ENCODE measurements around the gene NUB1.

Gene NUB1

DNA sequence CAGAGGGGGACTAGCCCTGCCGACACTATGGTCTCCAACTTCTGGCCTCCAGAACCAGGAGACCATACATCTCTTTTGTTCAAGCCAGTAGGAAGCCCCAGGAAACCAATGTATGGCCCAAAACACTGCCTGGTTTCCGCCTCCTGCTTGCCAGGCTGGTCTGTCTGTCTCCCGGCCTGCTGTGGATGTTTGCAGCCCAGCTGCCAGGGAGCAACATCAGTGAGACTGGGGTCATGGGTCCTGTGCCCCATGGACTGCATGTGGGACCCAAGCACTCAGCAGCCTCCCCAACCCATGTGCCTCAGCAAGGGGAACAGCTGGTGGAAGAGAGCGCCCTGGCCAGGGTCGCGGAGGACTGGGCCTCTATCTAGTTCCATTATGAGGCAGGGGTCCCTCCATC, 33.4 kb upstream of the NUB1 start:
- Mint-ChIP-seq H3K27me3 (ENCODE audit: low read depth) (peaks cover 14% of the 10 kb centered on the region), H3K9me3 (peaks cover 4% of the 10 kb centered on the region), H3K36me3 (ENCODE audit: low read depth) (no peaks in the 10 kb centered on the region), H3K4me1 (ENCODE audit: low read depth) (peaks cover 14% of the 10 kb centered on the region), H3K4me3 (no peak overlapping the region), H3K27ac (no peak overlapping the region)
- no peak for DNase-seq (ENCODE audit: low spot score)

DNA sequence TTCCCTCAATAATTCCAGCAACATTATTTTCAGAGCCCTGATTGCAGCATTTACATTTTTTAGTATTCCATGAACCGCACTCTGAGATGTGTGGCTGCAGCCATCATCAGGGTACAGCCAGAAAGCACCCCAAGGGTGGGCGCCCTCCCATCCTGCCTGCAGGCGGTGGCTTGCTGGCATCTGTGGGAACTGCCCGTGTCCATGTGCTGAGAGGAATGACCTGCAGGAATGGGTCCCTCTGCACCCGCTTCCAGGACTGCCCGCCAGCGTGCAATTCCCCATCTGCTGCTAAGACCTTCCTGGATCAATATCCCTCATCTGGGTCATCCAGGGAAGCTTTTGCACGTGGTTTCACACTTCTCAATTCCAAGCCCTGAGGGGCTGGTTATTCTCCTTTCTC, 32.8 kb upstream of the NUB1 start:
- DNase-seq (ENCODE audit: low spot score) = no peak
- Mint-ChIP-seq H3K27ac (no peak overlapping the region), H3K4me3 (no peak overlapping the region), H3K9me3 (peaks cover 4% of the 10 kb centered on the region), H3K4me1 (ENCODE audit: low read depth) (peaks cover 12% of the 10 kb centered on the region), H3K36me3 (ENCODE audit: low read depth) (no peaks in the 10 kb centered on the region), H3K27me3 (ENCODE audit: low read depth) (peaks cover 14% of the 10 kb centered on the region)

DNA sequence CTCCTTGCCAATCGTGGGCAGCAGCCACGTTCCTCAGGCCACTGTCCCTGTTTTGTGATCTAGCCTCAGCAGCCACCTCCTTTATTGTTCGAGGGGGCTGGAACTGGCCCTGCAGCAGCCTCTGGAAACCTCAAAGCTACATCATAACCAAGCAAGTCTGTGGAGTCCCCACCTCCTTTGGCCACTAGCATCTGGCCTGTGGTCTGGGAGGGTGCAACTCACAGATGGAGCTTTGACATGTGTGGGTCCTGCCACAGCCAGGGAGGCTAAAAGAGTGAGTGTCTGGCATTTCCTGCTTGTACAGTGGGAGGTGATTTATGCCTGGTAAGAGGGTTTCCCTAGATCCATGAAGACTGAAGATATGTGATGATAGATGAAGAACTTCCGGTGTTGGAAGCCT, 32.3 kb upstream of the NUB1 start:
- Mint-ChIP-seq H3K4me1 (ENCODE audit: low read depth) (peaks cover 12% of the 10 kb centered on the region), H3K27me3 (ENCODE audit: low read depth) (peaks cover 14% of the 10 kb centered on the region), H3K36me3 (ENCODE audit: low read depth) (no peaks in the 10 kb centered on the region), H3K9me3 (peaks cover 4% of the 10 kb centered on the region), H3K4me3 (no peak overlapping the region), H3K27ac (no peak overlapping the region)
- no peak for DNase-seq (ENCODE audit: low spot score)

DNA sequence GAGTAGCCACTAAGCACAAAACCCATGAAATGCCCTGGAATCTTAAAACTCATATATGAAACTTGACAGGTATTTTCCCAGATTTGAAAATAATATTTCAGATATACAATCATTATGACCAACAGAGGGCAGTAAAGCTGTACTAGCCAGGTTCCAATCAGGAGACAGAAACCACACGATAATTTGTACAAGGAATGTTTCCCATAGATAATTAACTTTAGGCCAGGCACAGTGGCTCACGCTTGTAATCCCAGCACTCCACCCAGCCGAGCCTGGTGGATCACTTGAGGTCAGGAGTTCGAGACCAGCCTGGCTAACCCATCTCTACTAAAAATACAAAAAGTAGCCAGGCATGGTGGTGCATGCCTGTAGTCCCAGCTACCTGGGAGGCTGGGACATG, 31.0 kb upstream of the NUB1 start:
- no peak overlapping the region for H3K27ac Mint-ChIP-seq
- no peak for DNase-seq (ENCODE audit: low spot score)
- peaks cover 4% of the 10 kb centered on the region for H3K9me3 Mint-ChIP-seq
- H3K4me1 Mint-ChIP-seq (ENCODE audit: low read depth) = peaks cover 8% of the 10 kb centered on the region
- H3K4me3 Mint-ChIP-seq = no peak overlapping the region
- H3K27me3 Mint-ChIP-seq (ENCODE audit: low read depth) = peaks cover 5% of the 10 kb centered on the region
- no peaks in the 10 kb centered on the region for H3K36me3 Mint-ChIP-seq (ENCODE audit: low read depth)

DNA sequence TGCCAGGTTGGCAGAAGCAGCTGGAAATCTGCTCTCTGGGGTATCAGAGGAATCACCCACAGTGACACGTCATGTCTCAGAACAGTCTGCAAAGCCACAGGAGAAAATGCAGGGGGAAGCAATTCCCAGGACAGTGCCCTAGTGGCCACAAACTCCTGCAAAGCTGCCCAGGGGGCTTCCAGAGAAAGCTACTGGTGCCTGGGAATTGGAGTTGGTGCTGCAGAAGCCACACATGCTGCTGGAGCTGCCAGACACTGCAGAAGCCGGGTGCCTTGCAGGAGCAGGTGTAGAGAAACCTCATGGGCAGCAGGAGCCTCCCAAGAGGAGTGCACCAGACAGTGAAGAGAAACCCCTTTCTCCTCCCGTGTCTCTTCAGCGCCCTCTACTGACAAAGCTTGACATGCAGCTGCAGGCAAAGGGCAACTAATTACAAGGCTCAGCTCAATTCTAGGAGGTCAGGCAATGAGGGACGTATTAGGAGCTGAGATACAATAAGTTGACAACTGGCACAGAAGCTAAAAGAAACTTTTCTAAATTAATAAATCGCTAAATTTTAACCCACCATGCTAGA, 30.2 kb upstream of the NUB1 start:
- no peak overlapping the region for H3K4me3 Mint-ChIP-seq
- H3K27me3 Mint-ChIP-seq (ENCODE audit: low read depth) = peaks cover 3% of the 10 kb centered on the region
- no peak for DNase-seq (ENCODE audit: low spot score)
- H3K4me1 Mint-ChIP-seq (ENCODE audit: low read depth) = peaks cover 3% of the 10 kb centered on the region
- no peaks in the 10 kb centered on the region for H3K36me3 Mint-ChIP-seq (ENCODE audit: low read depth)
- no peak overlapping the region for H3K27ac Mint-ChIP-seq
- H3K9me3 Mint-ChIP-seq = peaks cover 4% of the 10 kb centered on the region

DNA sequence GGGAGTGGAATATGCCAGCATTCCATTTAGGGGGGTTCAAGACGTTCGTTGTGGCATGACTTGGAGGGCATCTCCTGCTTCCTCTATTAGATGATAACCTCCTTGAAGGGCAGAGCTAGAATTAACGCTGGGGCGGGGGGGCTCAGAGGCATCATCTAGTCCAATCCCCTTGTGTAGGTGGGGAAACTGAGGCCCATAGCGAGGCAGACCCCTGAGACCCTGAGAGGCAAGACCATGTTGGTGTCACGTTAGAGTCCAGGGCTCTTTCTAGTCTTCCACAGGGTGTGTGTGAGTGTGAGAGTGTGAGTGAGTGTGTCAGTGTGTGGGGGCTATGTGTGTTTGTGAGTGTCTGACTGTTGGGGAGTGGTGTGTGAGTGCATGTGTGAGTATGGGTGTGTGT, 29.3 kb upstream of the NUB1 start:
- Mint-ChIP-seq H3K27me3 (ENCODE audit: low read depth) (peaks cover 2% of the 10 kb centered on the region), H3K9me3 (peaks cover 4% of the 10 kb centered on the region), H3K27ac (no peak overlapping the region), H3K4me1 (ENCODE audit: low read depth) (peaks cover 3% of the 10 kb centered on the region), H3K36me3 (ENCODE audit: low read depth) (no peaks in the 10 kb centered on the region), H3K4me3 (no peak overlapping the region)
- DNase-seq (ENCODE audit: low spot score) = no peak

DNA sequence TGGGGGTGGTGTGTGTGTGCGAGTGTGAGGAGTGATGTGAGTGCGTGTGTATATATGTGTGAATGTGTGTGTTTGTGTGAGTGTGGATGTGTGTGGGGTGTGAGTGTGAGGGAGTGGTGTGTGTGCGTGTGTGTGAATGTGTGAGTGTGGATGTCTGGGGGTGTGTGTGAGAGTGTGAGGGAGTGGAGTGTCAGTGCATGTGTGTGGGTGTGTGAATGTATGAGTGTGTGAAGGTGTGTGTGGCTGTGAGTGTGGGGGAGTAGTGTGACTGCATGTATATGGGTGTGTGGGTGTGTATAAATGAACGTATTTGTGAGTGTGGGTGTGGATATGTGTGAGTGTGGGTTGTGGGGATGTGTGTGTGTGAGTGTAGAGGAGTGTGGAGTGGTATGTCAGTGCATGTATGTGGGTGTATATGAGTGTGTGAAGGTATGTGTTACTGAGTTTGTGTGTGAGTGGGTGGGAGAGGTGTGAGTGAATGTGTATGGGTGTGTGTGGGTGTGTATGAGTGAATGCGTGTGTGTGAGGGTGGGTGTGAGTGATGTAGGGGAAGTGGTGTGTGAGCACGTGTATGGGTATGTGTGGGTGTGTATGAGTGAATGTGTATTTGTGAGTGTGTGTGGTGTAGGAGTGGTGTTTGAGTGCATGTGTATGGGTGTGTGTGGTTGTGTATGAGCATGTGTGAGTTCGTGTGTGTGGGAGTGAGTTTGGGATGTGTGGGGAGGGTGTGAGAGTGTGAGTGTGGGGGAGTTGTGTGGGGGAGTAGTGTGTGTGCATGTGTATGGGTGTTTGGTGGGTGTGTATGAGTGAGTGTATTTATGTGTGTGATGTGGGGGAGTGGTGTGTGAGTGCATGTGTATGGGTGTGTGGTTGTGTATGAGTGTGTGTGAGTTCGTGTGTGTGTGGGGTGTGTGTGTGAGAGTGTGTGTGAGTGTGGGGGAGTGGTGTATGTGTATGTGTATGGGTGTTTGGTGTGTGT, 28.5 kb upstream of the NUB1 start:
- H3K27ac Mint-ChIP-seq = no peak overlapping the region
- no peak for DNase-seq (ENCODE audit: low spot score)
- no peaks in the 10 kb centered on the region for H3K36me3 Mint-ChIP-seq (ENCODE audit: low read depth)
- H3K4me1 Mint-ChIP-seq (ENCODE audit: low read depth) = peaks cover 3% of the 10 kb centered on the region
- H3K9me3 Mint-ChIP-seq = peaks cover 4% of the 10 kb centered on the region
- peaks cover 2% of the 10 kb centered on the region for H3K27me3 Mint-ChIP-seq (ENCODE audit: low read depth)
- H3K4me3 Mint-ChIP-seq = no peak overlapping the region

DNA sequence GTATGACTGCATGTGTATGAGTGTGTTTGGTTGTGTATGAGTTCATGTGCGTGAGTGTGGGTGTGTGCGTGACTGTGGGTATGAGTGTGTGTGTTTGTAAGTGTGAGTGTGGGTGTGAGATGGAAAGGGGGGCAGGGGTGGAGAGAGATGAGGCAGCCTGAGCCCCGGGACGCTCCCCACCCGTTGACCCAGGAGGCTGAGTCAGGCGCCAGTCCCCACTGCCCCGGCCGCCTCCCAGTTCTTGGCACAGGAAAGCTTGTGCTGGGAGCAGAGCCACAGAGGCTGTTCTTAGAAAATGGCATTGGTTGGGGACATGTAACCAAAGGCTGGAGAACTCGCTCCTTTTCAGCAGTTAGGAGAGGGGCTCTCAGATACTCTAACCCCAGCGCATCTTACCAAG, 27.8 kb upstream of the NUB1 start:
- no peak for DNase-seq (ENCODE audit: low spot score)
- Mint-ChIP-seq H3K27ac (no peak overlapping the region), H3K36me3 (ENCODE audit: low read depth) (peaks cover 1% of the 10 kb centered on the region), H3K4me1 (ENCODE audit: low read depth) (peaks cover 3% of the 10 kb centered on the region), H3K4me3 (no peak overlapping the region), H3K27me3 (ENCODE audit: low read depth) (peaks cover 2% of the 10 kb centered on the region), H3K9me3 (peaks cover 8% of the 10 kb centered on the region)

DNA sequence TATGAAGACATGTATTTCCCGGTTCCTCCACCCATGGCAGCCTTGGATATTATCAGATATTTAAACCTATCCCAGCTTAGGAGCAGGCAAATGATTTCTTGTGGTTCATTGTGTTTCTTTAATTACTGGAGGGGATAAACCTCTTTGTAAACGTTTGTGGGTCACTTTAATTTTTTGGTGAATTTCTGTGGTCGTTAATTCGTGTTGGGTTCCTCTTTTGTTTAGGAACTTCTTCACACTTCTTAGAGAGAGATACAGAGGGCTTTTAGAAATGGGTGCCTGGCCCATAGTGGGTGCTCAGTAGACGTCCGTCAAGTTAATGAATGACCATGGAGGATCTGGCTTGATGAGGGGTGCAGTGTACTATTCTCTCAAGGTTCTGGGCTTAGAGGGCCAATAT, 27.2 kb upstream of the NUB1 start:
- no peak overlapping the region for H3K27ac Mint-ChIP-seq
- H3K9me3 Mint-ChIP-seq = peaks cover 14% of the 10 kb centered on the region

DNA sequence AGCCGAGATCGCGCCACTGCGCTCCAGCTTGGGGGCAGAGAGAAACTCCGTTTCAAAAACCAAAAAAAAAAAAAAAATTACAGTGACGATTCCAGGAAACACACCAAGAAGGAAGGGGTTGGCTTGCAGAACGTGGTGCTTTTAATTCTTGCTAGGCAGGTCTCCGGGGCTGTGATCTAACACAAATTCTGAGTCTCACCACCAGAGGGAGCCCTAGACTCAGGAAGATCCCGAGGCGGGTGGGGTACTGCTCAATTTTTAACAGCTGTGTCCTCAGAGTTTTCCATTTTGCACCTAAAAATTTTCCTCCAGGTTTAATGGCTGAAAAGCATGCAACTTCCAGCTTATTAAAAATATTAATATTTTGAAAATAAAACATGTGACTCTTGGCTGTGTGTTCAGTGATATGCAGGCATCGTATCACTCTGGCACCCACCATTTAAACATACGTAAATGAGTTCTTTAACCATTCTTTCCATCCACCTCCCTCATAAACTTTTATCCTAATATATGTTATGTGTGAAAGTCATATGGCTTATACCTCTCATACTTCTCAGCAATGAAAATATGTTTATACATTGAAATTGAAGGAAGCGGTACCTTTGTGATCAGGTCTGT, 26.5 kb upstream of the NUB1 start:
- Mint-ChIP-seq H3K9me3 (peaks cover 21% of the 10 kb centered on the region), H3K27ac (no peak overlapping the region), H3K4me1 (ENCODE audit: low read depth) (peaks cover 3% of the 10 kb centered on the region), H3K27me3 (ENCODE audit: low read depth) (no peaks in the 10 kb centered on the region), H3K4me3 (no peak overlapping the region), H3K36me3 (ENCODE audit: low read depth) (peaks cover 1% of the 10 kb centered on the region)
- DNase-seq (ENCODE audit: low spot score) = peak; percentile 56

More for the DNA sequence above, 27.2 kb upstream of the NUB1 start:
- Mint-ChIP-seq H3K4me3 (no peak overlapping the region), H3K4me1 (ENCODE audit: low read depth) (peaks cover 3% of the 10 kb centered on the region), H3K36me3 (ENCODE audit: low read depth) (peaks cover 1% of the 10 kb centered on the region), H3K27me3 (ENCODE audit: low read depth) (peaks cover 1% of the 10 kb centered on the region)
- DNase-seq (ENCODE audit: low spot score) = no peak

DNA sequence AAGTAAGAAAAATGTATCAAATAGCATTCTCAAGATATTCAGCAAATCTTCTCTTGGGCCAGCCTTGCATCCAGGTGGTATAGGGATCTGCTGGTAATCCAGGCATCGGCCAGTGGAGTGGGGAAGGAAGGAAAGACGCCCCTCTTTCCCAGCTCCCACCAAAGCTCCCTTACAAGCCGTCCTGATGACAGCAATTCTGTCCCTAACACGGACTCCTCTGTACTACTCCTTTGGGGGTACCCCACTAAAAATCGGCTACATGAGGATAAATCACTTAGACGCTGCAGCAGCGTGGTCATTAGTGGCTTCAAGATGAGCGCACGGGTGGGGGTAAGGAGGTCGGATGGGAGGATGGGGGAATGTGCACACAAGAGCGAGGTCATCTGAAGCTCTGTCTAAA, 24.7 kb upstream of the NUB1 start:
- peaks cover 1% of the 10 kb centered on the region for H3K36me3 Mint-ChIP-seq (ENCODE audit: low read depth)
- H3K27me3 Mint-ChIP-seq (ENCODE audit: low read depth) = no peaks in the 10 kb centered on the region
- DNase-seq (ENCODE audit: low spot score) = no peak
- H3K4me1 Mint-ChIP-seq (ENCODE audit: low read depth) = peaks cover 3% of the 10 kb centered on the region
- no peak overlapping the region for H3K27ac Mint-ChIP-seq
- no peak overlapping the region for H3K4me3 Mint-ChIP-seq
- peaks cover 18% of the 10 kb centered on the region for H3K9me3 Mint-ChIP-seq

DNA sequence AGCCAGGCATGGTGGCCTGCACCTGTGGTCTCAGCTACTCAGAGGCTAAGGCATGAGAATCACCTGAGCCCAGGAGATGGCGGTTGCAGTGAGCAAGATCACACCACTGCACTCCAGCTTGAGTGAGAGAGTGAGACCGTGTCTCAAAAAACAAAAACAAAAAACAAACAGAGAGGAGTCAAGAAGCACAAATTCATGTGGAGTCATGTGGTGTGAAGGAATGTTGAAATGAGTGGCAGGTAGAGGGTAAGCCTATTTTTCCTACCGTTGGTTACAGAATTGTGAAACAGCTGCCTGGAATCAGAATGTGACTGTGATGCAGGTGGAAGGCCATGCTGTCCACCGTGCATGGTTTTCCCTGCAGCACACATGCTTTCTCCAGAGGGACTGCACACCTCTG, 23.7 kb upstream of the NUB1 start:
- Mint-ChIP-seq H3K36me3 (ENCODE audit: low read depth) (peaks cover 1% of the 10 kb centered on the region), H3K4me1 (ENCODE audit: low read depth) (peaks cover 3% of the 10 kb centered on the region), H3K27me3 (ENCODE audit: low read depth) (no peaks in the 10 kb centered on the region), H3K4me3 (no peak overlapping the region), H3K9me3 (peaks cover 23% of the 10 kb centered on the region), H3K27ac (no peak overlapping the region)
- no peak for DNase-seq (ENCODE audit: low spot score)

DNA sequence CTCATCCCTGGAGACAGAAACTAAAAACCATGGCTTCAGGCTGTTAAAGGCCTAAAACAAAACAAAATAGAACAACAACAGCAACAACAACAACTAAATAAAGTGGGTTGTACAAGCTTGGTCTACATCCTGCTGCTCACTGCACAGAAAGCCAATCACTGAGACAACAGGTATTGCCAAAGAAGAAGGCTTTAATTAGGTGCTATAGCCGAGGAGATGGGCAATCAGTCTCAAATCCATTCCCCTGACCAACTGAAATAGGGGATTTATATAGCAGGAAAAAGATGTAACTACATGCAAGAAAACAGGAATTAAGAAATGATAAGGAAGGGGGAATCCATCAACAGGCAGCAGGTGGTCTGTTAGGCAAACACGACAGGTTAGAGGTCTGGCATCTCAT, 22.4 kb upstream of the NUB1 start:
- peaks cover 3% of the 10 kb centered on the region for H3K4me1 Mint-ChIP-seq (ENCODE audit: low read depth)
- peaks cover 23% of the 10 kb centered on the region for H3K9me3 Mint-ChIP-seq
- no peak for DNase-seq (ENCODE audit: low spot score)
- H3K27me3 Mint-ChIP-seq (ENCODE audit: low read depth) = peaks cover 6% of the 10 kb centered on the region
- no peak overlapping the region for H3K27ac Mint-ChIP-seq
- H3K4me3 Mint-ChIP-seq = no peak overlapping the region
- peaks cover 1% of the 10 kb centered on the region for H3K36me3 Mint-ChIP-seq (ENCODE audit: low read depth)

DNA sequence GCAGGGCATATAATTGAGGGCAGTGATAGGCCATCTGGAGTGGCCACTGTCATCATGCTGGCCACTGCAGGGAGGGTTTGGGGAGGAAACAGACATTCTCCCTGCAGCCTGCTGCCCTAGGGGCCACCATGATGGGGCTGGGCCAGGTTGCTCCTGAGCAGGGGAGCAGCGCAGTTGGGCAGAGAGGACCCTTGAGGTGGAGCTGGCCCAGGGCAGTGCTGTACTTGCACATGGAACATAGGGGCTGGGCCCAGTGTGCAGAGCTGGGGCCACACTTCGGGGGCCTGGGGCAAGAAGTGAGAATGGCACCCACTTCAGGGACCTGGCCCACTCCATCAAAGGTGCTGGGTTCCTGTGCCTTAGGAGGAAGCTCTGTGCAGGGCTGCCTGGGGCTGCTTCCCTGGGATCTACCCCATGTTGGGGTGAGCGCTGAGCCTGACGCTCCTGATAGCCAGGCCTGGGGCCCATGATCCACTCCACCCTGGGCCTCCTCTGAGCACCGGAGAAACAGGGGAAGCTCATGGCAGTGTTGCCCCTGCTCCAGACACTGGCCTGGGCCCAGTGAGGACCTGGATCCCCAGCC, 21.3 kb upstream of the NUB1 start:
- no peaks in the 10 kb centered on the region for H3K4me1 Mint-ChIP-seq (ENCODE audit: low read depth)
- peaks cover 1% of the 10 kb centered on the region for H3K36me3 Mint-ChIP-seq (ENCODE audit: low read depth)
- H3K27me3 Mint-ChIP-seq (ENCODE audit: low read depth) = peaks cover 6% of the 10 kb centered on the region
- H3K4me3 Mint-ChIP-seq = no peak overlapping the region
- H3K27ac Mint-ChIP-seq = no peak overlapping the region
- peaks cover 23% of the 10 kb centered on the region for H3K9me3 Mint-ChIP-seq
- no peak for DNase-seq (ENCODE audit: low spot score)
